Neural cell (in vitro differentiated cells): ENCODE results near the gene PRRT1B.

Experiments
- CTCF ChIP-seq: fragments of 450-650 bp; IDR thresholded peaks from 2 replicates; pipeline ENCODE4 v1.5.1; 2014; ENCODE audit warnings: antibody characterized with exemption, mild to moderate bottlenecking, moderate library complexity; ENCODE audit not compliant: poor library complexity, severe bottlenecking
- EP300 ChIP-seq: fragments of 450-650 bp; conservative IDR thresholded peaks from 2 replicates; pipeline ENCODE4 v1.6.1; 2014; ENCODE audit warnings: antibody characterized with exemption, mild to moderate bottlenecking, moderate library complexity; ENCODE audit not compliant: poor library complexity, severe bottlenecking
- EZH2 ChIP-seq: fragments of 200-600, 300-800 bp; shearing (Covaris generic), sonication (generic); IDR thresholded peaks from 2 replicates; pipeline ENCODE4 v1.6.1; 2014; ENCODE audit warnings: antibody characterized with exemption, low read length, borderline replicate concordance, mild to moderate bottlenecking; ENCODE audit not compliant: insufficient read depth, poor library complexity, severe bottlenecking
- MXI1 ChIP-seq: fragments of 450-650 bp; conservative IDR thresholded peaks from 2 replicates; pipeline ENCODE4 v1.6.1; 2014; ENCODE audit warnings: antibody characterized with exemption, mild to moderate bottlenecking; ENCODE audit not compliant: poor library complexity, severe bottlenecking
- POLR2AphosphoS5 ChIP-seq: IDR thresholded peaks from 2 replicates; pipeline ENCODE4 v1.6.1; 2012
- REST ChIP-seq: IDR thresholded peaks from 2 replicates; pipeline ENCODE4 v1.6.1; 2012; ENCODE audit warnings: borderline replicate concordance
- SMC3 ChIP-seq: fragments of 450-650 bp; conservative IDR thresholded peaks from 2 replicates; pipeline ENCODE4 v1.6.1; 2014; ENCODE audit warnings: antibody characterized with exemption, mild to moderate bottlenecking, moderate library complexity; ENCODE audit not compliant: poor library complexity

GRCh38 chr9:131596430-131596743 lies 51.1 kb downstream of the PRRT1B start:
- TF ChIP-seq CTCF, result no peak
- no peak for TF ChIP-seq MXI1
- TF ChIP-seq SMC3, result no peak
- TF ChIP-seq POLR2AphosphoS5, result no peak
- TF ChIP-seq EZH2, result no peak
- TF ChIP-seq EP300, result no peak
- no peak for TF ChIP-seq REST
